Heart right ventricle (tissue), 16 donors: ENCODE measurements around the gene ECE2. TPM values are rescaled to one million over a fixed set of nuclear protein-coding genes. Genes with fewer than 3 reads are reported as not detected.

Experiments used
- ATAC-seq, 8 donors: fragments of 200-7000 bp; cut with Tn5 transposase; one replicate each; pipeline ENCODE4 v1.9.1; 2020; ENCODE audit warnings: mild to moderate bottlenecking in 8 of 8, moderate library complexity in 8 of 8, moderate number of reproducible peaks in 1 of 8
- DNase-seq, 2 donors: peaks; one replicate each; pipeline ENCODE4 v3.0.0-alpha.2; 2020
- H3K27ac ChIP-seq, 10 donors: fragments of 200-600 bp; sonication (generic) in 2 of 10; one replicate each; pipeline versions ENCODE4 v1.5.0 to v1.8.0; 2020 to 2022; ENCODE audit warnings: mild to moderate bottlenecking in 3 of 10
- H3K27me3 ChIP-seq, 7 donors: fragments of 200-600 bp; one replicate each; pipeline ENCODE4 v1.8.0; 2021 to 2022; ENCODE audit warnings: mild to moderate bottlenecking in 2 of 7
- H3K36me3 ChIP-seq, 9 donors: fragments of 200-600 bp; sonication (generic) in 1 of 9; one replicate each; pipeline versions ENCODE4 v1.5.0 to v1.8.0; 2020 to 2022; ENCODE audit warnings: mild to moderate bottlenecking in 2 of 9
- H3K4me1 ChIP-seq, 9 donors: fragments of 200-600 bp; sonication (generic) in 1 of 9; one replicate each; pipeline versions ENCODE4 v1.5.0 to v1.8.0; 2020 to 2022; ENCODE audit warnings: mild to moderate bottlenecking in 4 of 9
- H3K4me3 ChIP-seq, 10 donors: fragments of 200-600 bp; sonication (generic) in 2 of 10; one replicate each; pipeline versions ENCODE4 v1.5.0 to v1.8.0; 2020 to 2022; ENCODE audit warnings: mild to moderate bottlenecking in 7 of 10, moderate library complexity in 2 of 10
- H3K9me3 ChIP-seq, 11 donors: fragments of 200-600 bp in 10 of 11; sonication (generic) in 2 of 11; one replicate each; pipeline versions ENCODE4 v1.5.0 to v1.8.0; 2013 to 2022; ENCODE audit warnings: mild to moderate bottlenecking in 2 of 11, control low read depth in 1 of 11, moderate library complexity in 1 of 11
- WGBS, 2 donors: extraction: QIAGEN DNeasy Blood & Tissue Kit; methylation state at CpG; one replicate each; pipeline ENCODE4 v1.1.7; 2013; ENCODE audit warnings: inconsistent platforms in 1 of 2; 5-methylcytosine and 5-hydroxymethylcytosine counted together
- intact Hi-C, 10 donors: fragments of 100-400 bp; cut with DNase I; formaldehyde crosslinking; loops; one replicate each; pipeline versions ENCODE4 v1.11.1 to v1.14.2; 2022
- polyA plus RNA-seq, 2 donors: library from polyadenylated mRNA; stranded (reverse); fragments of 200-250 nt; gene quantifications; one replicate each; pipeline ENCODE4 v1.2.3, GENCODE V29; 2013
- total RNA-seq, 10 donors: library from RNA; stranded (reverse); fragmentation: NEBNext Ultra II Directional in 3 of 10; extraction: Animal tissue kit (Norgen Biotek cat#: 25700) in 3 of 10; gene quantifications; one replicate each; pipeline versions ENCODE4 v1.2.1 to v1.2.4, GENCODE V29; 2021 to 2023
- TF ChIP-seq, protein P1 (sequence below), 9 donors: fragments of 200-600 bp; sonication (generic) in 2 of 9; IDR thresholded peaks; one replicate each; pipeline versions ENCODE4 v1.5.0 to v1.8.0; 2021 to 2022; ENCODE audit warnings: antibody characterized with exemption in 9 of 9, mild to moderate bottlenecking in 5 of 9, moderate library complexity in 1 of 9
- donor health status: Arrhythmogenic right ventricular cardiomyopathy.
- donor health status: ischemic (EF 13 %, LVEDD 7.1; RV severe dilation, severe dysfunction).
- donor health status: healthy with polysubstance abuse.
- donor health status: DM: no; HTN: yes; CAD: no.
- donor health status: DM: no; HTN: no; CAD: no.
- donor health status: ischemic (EF 25% LVEDD 6.9; RV normal size, moderate dysfunction).
- donor health status: ischemic (EF 25% LVEDD 5.7; RV mildly dilated, moderate dysfunction).
- donor health status: healthy.
- donor health status: DM: yes; HTN: yes; CAD: no.
- donor health status: Ischemic cardiomyopathy.
- donor health status: ischemic (EF 35%, LVEDD 5.7; RV mildly dilated, moderate dysfunction).
- donor health status: nonischemic (EF 11% LVEDD 7.7; RV severe dilation, severe dysfunction).
- donor health status: DM: yes; HTN: yes; CAD: no.
- donor health status: PGD.
- donor health status: ischemic (EF 29% LVEDD 5.4; RV normal size, mild dysfunction).
- donor health status: nonischemic (EF 23%, LVEDD 6.1; RV moderate dilation, normal function).

Gene ECE2
- total and polyA plus RNA-seq, 12 donors: 0.20 to 0.28 TPM; not detected in 10

DNA sequence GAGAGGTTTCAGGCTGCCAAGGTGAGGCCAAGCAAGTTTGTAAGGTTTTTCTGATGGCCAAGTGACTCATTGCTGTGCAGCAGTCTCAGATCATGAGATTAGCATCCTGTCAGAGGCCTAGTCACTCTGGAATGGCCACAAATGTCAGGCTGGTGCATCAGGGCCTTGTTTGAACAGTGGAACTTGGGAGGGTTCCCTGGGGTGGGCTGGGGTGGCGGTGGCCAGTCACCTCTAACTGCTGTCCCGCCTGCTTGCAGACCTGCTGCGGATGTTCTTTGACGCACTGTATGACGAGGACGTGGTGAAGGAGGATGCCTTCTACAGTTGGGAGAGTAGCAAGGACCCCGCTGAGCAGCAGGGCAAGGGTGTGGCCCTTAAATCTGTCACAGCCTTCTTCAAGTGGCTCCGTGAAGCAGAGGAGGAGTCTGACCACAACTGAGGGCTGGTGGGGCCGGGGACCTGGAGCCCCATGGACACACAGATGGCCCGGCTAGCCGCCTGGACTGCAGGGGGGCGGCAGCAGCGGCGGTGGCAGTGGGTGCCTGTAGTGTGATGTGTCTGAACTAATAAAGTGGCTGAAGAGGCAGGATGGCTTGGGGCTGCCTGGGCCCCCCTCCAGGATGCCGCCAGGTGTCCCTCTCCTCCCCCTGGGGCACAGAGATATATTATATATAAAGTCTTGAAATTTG is 58.8 kb downstream of the ECE2 start:
- TF ChIP-seq, protein P1, sequence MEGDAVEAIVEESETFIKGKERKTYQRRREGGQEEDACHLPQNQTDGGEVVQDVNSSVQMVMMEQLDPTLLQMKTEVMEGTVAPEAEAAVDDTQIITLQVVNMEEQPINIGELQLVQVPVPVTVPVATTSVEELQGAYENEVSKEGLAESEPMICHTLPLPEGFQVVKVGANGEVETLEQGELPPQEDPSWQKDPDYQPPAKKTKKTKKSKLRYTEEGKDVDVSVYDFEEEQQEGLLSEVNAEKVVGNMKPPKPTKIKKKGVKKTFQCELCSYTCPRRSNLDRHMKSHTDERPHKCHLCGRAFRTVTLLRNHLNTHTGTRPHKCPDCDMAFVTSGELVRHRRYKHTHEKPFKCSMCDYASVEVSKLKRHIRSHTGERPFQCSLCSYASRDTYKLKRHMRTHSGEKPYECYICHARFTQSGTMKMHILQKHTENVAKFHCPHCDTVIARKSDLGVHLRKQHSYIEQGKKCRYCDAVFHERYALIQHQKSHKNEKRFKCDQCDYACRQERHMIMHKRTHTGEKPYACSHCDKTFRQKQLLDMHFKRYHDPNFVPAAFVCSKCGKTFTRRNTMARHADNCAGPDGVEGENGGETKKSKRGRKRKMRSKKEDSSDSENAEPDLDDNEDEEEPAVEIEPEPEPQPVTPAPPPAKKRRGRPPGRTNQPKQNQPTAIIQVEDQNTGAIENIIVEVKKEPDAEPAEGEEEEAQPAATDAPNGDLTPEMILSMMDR (IDR thresholded peaks at IDR 0.05): no peak
- H3K4me3 ChIP-seq: no peak overlapping the region
- no peaks in the 10 kb centered on the region for H3K27me3 ChIP-seq
- intact Hi-C loops: loop anchor here in 2 of 10 donors (2.0 to 10.0 kb wide), 2 partner anchors 20 to 150 kb away; partner anchors contain the start of genes ABCF3 (in 1 of the 2) and EIF4G1 (in 1 of the 2)
- peak overlapping the region in 8 of 10 donors; percentile 94 to 99 (median 96) for H3K27ac ChIP-seq
- 84 to 87% methylated on average over 15 of the region's 15 CpGs for WGBS, 2 donors
- DNase-seq: no peak
- no peak for ATAC-seq
- no peaks in the 10 kb centered on the region for H3K9me3 ChIP-seq
- H3K4me1 ChIP-seq: peaks cover 18 to 61% (median 45%) of the 10 kb centered on the region in 9 donors
- peaks cover 0 to 59% (median 47%) of the 10 kb centered on the region in 9 donors for H3K36me3 ChIP-seq

DNA sequence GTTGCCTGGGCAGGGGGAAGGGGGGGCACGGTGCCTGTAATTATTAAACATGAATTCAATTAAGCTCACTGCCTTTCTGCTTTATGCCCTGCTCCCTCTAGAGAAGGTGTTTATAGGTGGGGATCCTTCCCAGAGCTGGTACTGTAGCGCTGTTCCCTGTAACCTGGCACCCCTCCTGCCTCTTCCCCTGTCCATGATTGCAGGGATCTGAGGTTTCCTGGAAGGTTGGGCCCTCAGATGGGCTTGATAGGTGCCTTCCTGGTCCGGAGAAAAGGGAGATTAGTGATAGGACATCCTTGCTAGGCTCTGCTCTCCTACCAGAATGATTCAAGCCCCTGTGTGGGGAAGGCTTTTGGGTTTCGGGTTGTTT is 59.5 kb downstream of the ECE2 start:
- TF ChIP-seq, protein P1 (IDR thresholded peaks at IDR 0.05): no peak
- peaks cover 18 to 63% (median 45%) of the 10 kb centered on the region in 9 donors for H3K4me1 ChIP-seq
- no peaks in the 10 kb centered on the region for H3K27me3 ChIP-seq
- no peaks in the 10 kb centered on the region for H3K9me3 ChIP-seq
- H3K27ac ChIP-seq: peak overlapping the region; percentile 81 to 99 (median 96)
- H3K4me3 ChIP-seq: peak overlapping the region in 8 of 10 donors; percentile 58 to 96 (median 82)
- intact Hi-C loops: loop anchor here in 2 of 10 donors (2.0 to 10.0 kb wide), 2 partner anchors 20 to 150 kb away; partner anchors contain the start of genes ABCF3 (in 1 of the 2) and EIF4G1 (in 1 of the 2)
- DNase-seq (no peak), ATAC-seq (no peak)
- WGBS, 2 donors: 55 to 60% methylated on average over 4 of the region's 4 CpGs
- H3K36me3 ChIP-seq: peaks cover 0 to 53% (median 40%) of the 10 kb centered on the region in 9 donors

DNA sequence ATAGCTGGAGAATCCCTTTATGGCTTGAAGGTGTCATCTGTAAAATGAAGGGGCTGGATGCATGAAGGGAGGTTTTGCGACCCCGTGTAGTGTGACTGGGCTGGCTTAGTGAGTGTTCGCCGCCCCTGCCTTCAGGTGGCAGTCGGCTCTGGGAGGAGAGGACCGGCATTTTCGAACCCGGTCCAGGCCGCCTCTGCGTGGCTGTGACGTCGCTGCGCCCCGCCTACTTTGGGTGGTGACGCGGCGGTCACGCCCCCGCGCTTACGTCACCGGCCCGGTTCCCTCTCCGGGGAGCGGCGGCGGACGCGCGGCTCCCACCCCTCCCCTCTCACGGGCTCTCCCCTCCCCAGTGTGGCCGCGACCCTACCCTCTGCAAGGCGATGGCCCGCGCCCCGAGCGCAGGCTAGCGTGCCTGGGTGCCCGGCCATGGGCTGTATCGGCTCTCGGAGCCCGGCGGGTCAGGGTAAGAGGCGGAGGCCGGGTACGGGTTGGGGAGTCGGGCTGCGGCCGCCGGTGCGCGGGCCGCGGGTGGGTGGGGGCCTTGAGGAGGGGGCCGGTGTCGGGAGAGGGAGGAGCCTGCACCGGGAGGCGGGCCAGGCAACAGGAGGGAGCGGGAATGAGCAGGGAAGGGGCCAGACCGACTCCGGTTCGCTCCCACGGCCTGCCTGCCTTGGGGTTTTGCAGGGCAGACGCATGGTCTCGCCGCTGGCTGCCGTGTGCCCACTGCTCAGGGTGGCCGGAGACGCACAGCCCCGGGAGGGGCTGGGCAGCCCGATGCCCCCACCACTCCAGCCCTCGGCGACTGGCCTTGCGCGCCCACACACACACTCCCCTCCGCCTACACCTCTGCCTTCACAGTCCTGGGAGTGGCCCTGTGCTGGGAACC is 60.1 kb downstream of the ECE2 start:
- 0% methylated on average over 51 to 77 of the region's 77 CpGs for WGBS, 2 donors
- peaks cover 18 to 65% (median 45%) of the 10 kb centered on the region in 9 donors for H3K4me1 ChIP-seq

More for the DNA sequence above, 60.1 kb downstream of the ECE2 start:
- intact Hi-C loops: loop anchor here in 3 of 10 donors (2.0 to 10.0 kb wide), 4 partner anchors 21 to 151 kb away; partner anchors contain the start of genes ABCF3 (in 1 of the 3), EIF4G1 (in 1 of the 3) and PSMD2 (in 1 of the 3)
- Histone ChIP-seq H3K36me3 (peaks cover 0 to 49% (median 34%) of the 10 kb centered on the region in 9 donors), H3K4me3 (peak overlapping the region; percentile 51 to 96 (median 82)), H3K27me3 (no peaks in the 10 kb centered on the region), H3K9me3 (no peaks in the 10 kb centered on the region), H3K27ac (peak overlapping the region; percentile 81 to 99 (median 96))
- DNase-seq (peak; percentile 88 to 91), ATAC-seq (peak; percentile 63 to 75 (median 68))
- TF ChIP-seq, protein P1 (IDR thresholded peaks at IDR 0.05): no peak
